ENCODE measurements around the gene TMEM14A.

TMEM14A gene

GRCh38 chr6:52735071-52735470, 64.2 kb downstream of the TMEM14A start:
- no peak for DNase-seq (ENCODE audit: low read depth, low spot score)

- no peak for DNase-seq (ENCODE audit: low read depth, low spot score)
Measured at GRCh38 chr6:52736145-52736544, 65.2 kb downstream of the TMEM14A start.

Measured in activated CD4-positive, CD25-positive, alpha-beta regulatory T cell treated with anti-CD3 and anti-CD28 coated beads, Interleukin-2, amount 50 U/mL, for 16 hours (primary cell).